B cell (primary cell): ENCODE measurements around the gene INTS6L.

ENCODE experiments used
- EZH2 ChIP-seq: IDR thresholded peaks from 2 replicates; pipeline ENCODE4 v1.6.1; 2012; ENCODE audit warnings: borderline replicate concordance, low read depth, mild to moderate bottlenecking, moderate library complexity, low read length; ENCODE audit not compliant: insufficient read depth, poor library complexity, severe bottlenecking
- TF ChIP-seq, protein P1 (sequence below): fragments of 200-600 bp; IDR thresholded peaks from one replicate; pipeline ENCODE4 v1.8.0; 2022; ENCODE audit warnings: antibody characterized with exemption, mild to moderate bottlenecking

DNA sequence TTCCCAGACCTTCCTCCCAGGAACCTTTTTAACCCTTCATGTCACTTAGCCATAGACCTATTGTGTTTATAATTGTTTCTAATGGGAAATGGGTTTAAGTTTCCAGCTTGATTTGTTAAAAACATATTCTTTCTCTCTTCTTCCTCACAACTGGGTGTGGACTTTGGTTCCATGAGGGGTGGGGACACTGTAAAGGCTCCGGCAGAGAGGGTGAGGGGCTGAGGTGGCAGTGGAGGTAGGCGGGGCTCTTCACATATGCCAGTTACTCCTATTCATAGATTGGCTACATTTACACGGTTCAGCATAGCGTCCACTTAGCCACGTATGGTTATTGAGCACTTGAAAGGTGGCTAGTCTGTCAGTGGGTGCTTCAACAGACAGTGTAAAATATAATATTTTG is 7.8 kb downstream of the INTS6L start:
- TF ChIP-seq, protein P1, sequence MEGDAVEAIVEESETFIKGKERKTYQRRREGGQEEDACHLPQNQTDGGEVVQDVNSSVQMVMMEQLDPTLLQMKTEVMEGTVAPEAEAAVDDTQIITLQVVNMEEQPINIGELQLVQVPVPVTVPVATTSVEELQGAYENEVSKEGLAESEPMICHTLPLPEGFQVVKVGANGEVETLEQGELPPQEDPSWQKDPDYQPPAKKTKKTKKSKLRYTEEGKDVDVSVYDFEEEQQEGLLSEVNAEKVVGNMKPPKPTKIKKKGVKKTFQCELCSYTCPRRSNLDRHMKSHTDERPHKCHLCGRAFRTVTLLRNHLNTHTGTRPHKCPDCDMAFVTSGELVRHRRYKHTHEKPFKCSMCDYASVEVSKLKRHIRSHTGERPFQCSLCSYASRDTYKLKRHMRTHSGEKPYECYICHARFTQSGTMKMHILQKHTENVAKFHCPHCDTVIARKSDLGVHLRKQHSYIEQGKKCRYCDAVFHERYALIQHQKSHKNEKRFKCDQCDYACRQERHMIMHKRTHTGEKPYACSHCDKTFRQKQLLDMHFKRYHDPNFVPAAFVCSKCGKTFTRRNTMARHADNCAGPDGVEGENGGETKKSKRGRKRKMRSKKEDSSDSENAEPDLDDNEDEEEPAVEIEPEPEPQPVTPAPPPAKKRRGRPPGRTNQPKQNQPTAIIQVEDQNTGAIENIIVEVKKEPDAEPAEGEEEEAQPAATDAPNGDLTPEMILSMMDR, result no peak
- TF ChIP-seq EZH2, result no peak
